HG03354 (cell line): ENCODE data around the gene RHEBL1.
"Not testable (repeated sequence)": the region's sequence is repeated elsewhere in the genome, so short reads cannot be mapped to it uniquely, and the experiment has no call there.

Experiments used
- ATAC-seq: cut with Tn5 transposase; IDR thresholded peaks from one replicate; pipeline ENCODE4 v1.9.1; 2021; ENCODE audit warnings: mild to moderate bottlenecking; ENCODE audit not compliant: unreplicated experiment, poor library complexity, severe bottlenecking

The RHEBL1 gene

GRCh38 chr12:49091056-49091835 lies 21.5 kb upstream of the RHEBL1 start:
- ATAC-seq, result no peak

GRCh38 chr12:49089821-49090773 lies 20.3 kb upstream of the RHEBL1 start:
- no peak for ATAC-seq

GRCh38 chr12:49088932-49089330 lies 19.2 kb upstream of the RHEBL1 start:
- no peak for ATAC-seq

GRCh38 chr12:49088150-49088931 lies 18.6 kb upstream of the RHEBL1 start:
- ATAC-seq, result peak; percentile 90

- no peak for ATAC-seq
These were observed 16.3 kb upstream of the RHEBL1 start for GRCh38 chr12:49086116-49086515.

- ATAC-seq, result no peak
These were observed 14.7 kb upstream of the RHEBL1 start for GRCh38 chr12:49084438-49084837.

- no peak for ATAC-seq
These were observed 10.0 kb upstream of the RHEBL1 start for GRCh38 chr12:49079793-49080192.

- ATAC-seq, result no peak
These were observed 1.2 kb upstream of the RHEBL1 start for GRCh38 chr12:49070971-49071370.

- peak; percentile 1 for ATAC-seq
These were observed 786 bp downstream of the RHEBL1 start for GRCh38 chr12:49068879-49069506.

GRCh38 chr12:49066120-49066519 lies 3.7 kb downstream of the RHEBL1 start:
- ATAC-seq, result no peak

- ATAC-seq, result no peak
These were observed 5.0 kb downstream of the RHEBL1 start for GRCh38 chr12:49064767-49065152.

- ATAC-seq, result not testable (repeated sequence)
These were observed 7.9 kb downstream of the RHEBL1 start for GRCh38 chr12:49061916-49062315.

- ATAC-seq, result no peak
These were observed 8.6 kb downstream of the RHEBL1 start for GRCh38 chr12:49061157-49061650.

- peak; percentile 60 for ATAC-seq
These were observed 9.3 kb downstream of the RHEBL1 start, which contains the start of gene KMT2D for GRCh38 chr12:49060237-49061156. Gene KMT2D, minus strand, starts transcription at chr12:49060794. Its CDS starts 5,470 bp downstream, at chr12:49055324.

- ATAC-seq, result peak; percentile 23
These were observed 10.2 kb downstream of the RHEBL1 start for GRCh38 chr12:49059299-49060171.

- ATAC-seq, result no peak
These were observed 10.8 kb downstream of the RHEBL1 start for GRCh38 chr12:49059045-49059298.

GRCh38 chr12:49058366-49059044 lies 11.3 kb downstream of the RHEBL1 start:
- ATAC-seq, result no peak
